Stimulated activated CD4-positive, alpha-beta T cell treated with anti-CD3 and anti-CD28 coated beads, Interleukin-4, amount 100 ng/mL, for 4 hours (primary cell): ENCODE results near the gene AIDA.
"Not testable (repeated sequence)": the region's sequence is repeated elsewhere in the genome, so short reads cannot be mapped to it uniquely, and the experiment has no call there.

Experiments used
- DNase-seq, 2 experiments: peaks; one replicate each; pipeline ENCODE4 v3.0.0-alpha.2; 2020

The AIDA gene

DNA sequence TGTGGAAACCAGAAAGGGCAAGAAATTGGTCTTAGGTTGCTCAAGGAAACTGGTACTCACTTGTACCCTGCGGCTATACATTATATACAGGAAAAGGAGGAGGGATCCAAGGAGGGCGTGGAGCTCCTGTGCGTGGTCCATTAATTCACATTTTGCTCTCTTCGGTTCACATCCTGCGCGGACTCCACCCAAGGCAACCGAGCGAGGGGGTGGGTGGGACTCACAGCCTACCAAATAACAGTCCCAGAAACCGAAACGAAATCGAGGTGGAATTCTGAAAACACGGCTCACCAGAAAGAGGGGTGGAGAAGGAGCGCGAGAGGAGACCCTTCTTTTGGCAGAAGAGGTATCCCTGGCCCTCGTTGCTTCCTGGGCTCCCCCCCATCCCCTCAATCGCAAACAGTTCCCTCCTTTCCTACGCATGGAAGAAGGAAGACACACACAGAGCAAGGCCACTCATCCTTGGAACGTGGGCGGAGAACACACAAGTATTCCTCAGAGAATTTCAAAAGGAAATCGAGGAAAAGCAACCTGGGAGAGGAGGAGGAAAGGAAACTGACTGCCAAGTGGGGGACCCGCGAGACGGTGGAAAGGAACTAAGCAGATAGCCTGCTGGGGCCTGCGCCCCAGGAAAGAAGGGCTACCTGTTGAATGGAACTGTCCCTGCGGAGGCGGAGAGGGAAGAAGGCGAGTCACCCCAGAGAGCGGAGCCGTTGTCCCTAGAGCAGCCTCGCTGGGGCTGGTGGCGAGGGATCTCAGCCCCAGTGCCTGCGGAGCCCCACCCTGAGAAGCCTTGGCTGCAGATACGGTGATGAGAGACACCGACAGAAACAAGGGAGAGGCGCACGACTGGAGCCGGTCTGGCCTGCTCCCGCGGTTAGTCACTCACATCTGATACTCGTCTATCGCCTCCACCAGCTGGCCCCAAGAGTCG, 705 bp downstream of the AIDA start:
- DNase-seq = peak; percentile 44 to 65

DNA sequence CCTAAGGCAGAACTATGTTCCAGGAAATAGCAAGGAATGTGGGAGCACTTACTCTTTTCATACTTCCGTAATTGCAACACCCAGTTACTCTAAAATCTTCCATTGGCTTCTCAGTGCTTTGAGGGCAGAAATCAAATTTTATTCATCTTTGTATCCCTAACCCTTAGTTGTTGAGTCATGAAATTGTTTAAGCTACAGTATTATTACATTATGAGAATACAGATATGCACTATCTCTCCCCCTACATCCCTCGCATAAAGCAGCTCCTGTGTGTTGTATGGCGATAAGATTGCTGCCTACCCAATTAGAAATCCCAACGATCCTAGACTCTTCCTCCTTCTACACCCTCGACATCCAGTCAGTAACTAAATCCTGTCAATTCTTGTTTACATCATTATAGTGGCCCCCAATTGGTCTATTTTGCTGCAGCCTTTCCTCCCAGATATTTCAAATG, 2.6 kb downstream of the AIDA start:
- DNase-seq = no peak

DNA sequence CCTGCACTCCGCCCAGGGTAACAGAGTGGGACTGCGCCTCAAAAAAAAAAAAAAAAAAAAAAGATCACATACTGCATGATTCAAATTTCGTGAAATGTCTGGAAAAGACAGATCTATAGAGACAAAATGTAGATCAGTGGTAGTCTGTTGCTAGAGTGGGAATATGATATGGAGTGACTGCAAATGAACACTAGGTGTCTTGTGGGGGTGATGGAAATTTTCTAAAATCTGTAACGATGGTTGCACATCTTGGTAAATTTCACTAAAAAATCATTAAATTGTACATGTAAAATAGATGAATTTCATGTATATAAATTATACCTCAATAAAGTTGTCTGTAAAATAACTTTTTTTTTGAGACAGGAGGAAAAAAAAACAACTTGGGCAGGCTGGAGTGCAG, 5.5 kb downstream of the AIDA start:
- no peak for DNase-seq

DNA sequence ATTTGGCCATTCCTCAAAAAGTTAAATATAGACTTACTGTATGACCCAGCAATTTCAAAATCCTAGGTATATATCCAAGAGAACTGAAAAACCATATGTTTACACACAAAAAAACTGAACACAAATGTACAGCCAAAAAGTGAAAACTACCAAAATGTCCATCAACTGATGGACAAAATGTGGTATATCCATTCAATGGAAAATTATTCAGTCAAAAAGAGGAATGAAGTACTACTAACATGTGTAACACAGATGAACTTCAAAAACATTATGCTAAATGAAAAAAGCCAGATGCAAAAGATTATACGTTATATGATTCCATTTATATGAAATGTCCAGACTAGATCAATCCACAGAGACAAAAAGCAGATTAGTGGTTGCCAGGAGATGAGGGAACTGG, 8.0 kb downstream of the AIDA start:
- no peak for DNase-seq

DNA sequence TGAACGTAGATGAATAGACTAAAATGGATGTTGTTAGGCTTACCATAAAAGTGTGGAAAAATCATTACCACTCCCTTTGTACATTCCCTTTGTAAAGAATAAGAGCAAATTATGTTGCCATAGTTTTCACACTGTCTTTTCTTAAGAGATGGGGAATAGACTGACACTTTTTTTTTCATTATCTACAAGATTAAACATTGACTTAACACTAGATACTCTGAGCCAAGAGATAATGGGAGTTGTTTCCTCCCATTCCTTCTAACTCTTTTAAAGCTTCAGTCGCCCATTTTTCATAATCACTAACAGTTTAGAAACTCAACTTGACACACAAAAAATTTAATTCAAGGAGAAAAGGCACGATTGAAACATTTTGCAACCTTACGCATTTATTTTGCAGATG, 10.1 kb downstream of the AIDA start:
- DNase-seq = no peak

DNA sequence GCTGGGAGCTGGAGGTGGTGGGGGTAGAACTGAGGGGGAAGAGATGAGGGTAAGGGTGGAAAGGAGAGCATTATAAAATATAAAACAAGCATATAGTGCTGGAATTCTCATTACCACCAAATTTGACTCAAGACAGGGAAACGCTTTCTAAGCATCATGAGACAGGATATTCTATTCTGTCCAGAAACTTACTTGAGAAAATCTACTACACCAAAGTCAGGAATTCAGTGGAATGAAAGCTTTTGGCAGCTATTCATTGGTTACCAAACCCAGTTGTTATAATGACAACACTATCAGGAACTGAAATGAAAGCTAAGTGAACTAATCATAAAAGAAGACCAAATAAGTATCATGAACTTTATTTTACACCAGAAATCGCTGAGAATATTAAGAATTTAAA, 14.5 kb downstream of the AIDA start:
- DNase-seq = no peak

DNA sequence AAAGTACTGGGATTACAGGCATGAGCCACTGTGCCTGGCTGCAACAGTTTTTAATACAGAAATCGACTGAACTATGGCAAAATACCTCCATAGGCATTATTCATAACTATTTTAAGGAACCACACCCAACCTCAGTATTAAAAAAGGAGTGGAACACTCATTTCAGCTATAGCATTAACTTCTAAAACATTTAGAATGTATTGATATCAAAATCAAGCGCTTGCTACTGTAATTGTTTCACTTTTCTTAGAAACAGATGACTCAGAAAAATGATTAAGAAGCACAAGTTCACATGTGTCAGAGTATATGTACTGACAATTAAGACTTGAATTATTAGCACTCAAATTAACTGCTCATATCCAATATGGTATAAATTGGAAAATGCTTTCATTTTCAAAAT, 15.1 kb downstream of the AIDA start:
- DNase-seq = no peak

DNA sequence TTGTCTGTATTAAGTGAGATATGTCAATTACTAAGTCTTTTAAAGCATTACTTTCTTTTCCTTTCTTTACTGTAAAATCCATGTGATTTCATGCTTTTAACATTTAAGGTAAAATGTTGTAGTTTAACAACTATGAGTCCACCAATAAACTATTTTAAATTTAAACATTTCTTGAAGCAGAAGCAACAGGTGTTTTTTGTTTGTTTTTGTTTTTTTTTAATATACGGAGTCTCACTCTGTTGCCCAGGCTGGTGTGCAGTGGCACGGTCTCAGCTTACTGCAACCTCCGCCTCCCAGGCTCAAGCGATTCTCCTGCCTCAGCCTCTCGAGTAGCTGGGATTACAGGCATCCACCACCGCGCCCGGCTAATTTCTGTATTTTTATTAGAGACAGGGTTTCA, 15.6 kb downstream of the AIDA start:
- DNase-seq = no peak

DNA sequence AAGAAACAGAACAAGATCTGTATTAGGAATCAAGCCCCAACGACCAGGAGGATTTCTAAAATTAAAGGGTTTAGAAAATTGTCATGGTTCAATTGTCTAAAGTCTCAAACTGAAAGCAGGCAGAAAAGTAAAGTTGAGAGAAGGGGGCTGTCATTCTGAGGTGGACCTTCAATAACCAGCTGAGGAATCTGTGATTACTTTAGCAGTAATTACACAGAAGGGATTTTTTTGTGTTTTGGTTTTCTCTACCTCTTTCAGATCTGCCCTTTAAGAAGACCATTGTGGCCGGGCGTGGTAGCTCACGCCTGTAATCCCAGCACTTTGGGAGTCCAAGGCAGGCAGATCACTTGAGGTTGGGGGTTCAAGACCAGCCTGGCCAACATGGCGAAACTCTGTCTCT, 17.4 kb downstream of the AIDA start:
- DNase-seq = no peak

DNA sequence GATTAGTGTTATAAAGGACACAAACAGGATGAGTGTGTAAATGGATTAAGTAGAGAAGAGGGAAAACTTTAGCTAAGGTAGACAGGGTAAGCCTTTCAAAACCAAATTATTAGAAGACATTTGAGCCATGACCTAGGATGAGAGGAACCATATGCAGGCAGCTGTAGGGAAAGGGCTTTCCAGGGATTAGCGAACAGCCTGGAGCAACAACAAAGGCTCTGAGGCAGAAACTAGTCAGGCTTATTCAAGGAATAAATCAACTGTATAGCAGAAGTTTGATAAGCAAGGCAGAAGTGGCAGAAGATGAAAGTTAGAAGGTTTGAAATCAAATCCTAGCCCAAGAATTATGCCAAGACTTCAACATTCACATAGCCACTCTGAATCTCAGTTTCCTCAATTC, 21.3 kb downstream of the AIDA start:
- DNase-seq = no peak

DNA sequence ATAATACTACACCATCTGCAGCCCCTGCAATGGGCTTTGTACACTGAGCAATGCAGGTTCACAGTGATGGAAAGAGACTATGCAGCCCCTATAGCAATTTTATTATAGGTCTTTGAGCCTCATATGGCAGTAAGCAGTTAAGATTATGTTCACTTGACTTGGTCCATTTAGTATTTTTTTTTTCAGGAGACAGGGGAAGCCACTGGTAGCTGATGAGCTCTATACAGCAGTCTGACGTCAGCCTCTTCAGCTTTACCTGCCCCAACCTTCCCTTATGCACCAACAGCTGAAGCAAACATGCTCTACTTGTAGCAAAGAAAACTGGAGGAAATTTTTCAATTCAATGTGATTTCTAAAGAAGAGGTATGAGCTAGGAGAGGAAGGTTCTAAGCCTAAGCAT, 32.2 kb downstream of the AIDA start:
- no peak for DNase-seq

DNA sequence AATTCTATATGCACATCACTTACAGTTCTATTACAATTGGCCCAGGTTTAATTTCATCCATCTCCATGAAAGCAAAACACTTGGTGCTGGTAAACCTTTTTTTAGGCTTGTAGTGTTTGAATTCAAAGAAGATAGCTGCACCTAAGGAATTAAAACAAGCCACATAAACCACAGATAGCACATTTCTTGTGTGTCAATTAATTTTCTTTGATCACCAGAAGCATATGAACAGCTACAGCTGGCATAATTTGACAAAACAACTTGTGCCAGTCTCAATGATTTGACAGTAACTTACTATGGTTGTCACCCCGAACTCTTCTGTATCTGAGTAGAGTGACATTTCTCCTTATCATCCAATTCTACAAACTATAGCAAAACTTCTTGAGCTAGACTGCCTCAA, 42.2 kb downstream of the AIDA start:
- no peak for DNase-seq

DNA sequence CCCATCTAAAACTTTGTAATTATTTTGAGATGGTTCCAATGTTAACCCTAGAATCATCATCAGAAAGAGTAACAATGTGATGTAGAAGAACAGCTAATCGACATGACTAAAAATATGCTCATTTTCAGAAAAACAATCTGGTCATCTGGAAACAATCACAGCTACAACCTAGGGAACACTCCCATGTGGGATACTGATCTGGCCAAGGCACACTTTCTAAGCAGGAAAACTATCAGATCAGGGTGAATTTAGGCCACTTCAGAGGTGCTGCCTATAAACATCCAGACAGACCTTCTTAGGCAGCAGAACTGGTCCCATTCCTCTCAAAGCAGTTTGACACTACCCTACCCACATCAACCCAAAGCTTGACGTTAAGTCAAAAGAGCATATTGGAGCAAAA, 43.2 kb downstream of the AIDA start:
- not testable (repeated sequence) for DNase-seq

DNA sequence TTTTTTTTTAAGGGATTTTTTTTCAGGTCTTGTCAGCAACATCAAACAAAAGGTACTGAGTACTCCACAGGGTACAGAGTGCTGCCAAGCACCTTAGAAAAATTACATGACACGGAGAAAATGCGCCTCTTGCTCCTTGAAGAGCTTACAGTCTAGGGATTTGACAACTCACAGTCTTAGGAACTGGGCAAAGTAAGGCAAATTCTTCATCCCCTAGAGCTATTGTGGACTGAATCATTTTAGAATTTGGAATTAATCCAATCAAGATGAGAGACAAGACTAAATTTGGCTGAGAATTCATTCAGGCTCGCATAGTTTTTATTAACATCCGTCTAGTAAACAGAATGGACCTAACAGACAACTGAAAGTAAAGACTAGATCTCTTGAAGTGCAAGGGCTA, 44.1 kb downstream of the AIDA start:
- not testable (repeated sequence) for DNase-seq

DNA sequence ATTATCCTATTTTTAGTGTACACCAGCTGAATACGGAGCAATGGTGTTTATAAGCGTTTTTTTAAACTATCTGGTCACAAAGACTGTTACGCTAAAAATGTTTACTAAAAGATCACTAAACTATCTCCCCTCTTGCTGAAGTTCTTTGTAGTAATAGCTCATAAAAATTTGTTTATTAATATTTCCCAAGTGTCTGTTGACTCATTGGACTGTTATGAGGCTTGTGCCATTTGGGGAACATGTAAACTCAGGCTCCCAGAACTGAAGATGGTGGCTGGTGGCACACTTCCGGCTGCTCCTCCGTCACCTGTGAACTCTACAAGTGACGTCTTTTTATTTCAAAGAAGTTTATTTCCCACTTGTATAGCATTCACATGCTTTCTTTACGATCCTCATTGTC, 46.3 kb downstream of the AIDA start:
- DNase-seq = no peak

DNA sequence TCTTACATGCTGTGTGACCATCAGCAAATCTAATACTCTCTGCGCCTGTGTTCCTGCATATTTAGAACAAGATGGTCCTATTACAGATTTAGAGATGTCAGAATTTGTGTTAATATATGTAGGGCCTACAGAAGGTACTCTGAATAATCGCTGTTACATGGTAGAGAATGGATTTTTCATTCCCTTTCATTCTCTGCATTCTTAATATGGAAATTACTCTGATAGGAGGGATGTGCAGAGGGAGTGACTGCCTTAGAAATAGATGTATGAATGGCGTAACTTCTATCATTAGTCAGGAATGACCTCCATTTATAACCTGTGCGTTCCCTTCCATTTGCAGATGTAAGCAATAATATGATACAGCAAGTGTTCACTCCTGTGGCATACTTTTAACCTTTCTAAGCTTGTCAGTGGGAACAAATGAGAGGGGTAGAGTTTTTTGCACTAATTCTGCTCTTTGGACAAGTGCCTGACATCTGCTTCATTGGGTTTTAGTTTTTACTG, 48.8 kb downstream of the AIDA start:
- no peak for DNase-seq

DNA sequence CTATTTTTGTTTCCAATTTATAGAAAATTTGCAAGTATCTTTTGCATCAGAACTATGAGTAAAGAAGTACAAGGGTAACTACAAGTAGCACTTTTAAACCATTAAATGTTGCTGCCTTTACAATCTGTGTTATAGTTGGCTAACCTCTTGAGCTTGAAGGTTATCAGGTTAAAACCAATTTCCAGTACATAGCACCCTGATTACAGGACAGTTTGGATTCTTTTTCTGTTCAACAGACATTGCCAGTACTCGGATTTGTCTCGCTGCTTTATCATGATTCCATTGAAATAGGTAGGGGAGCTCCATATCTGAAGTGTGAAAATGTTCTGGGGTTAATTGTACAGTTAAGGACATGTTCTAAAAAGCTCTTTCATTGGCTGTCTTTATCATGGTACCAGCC, 54.4 kb downstream of the AIDA start:
- DNase-seq = no peak

DNA sequence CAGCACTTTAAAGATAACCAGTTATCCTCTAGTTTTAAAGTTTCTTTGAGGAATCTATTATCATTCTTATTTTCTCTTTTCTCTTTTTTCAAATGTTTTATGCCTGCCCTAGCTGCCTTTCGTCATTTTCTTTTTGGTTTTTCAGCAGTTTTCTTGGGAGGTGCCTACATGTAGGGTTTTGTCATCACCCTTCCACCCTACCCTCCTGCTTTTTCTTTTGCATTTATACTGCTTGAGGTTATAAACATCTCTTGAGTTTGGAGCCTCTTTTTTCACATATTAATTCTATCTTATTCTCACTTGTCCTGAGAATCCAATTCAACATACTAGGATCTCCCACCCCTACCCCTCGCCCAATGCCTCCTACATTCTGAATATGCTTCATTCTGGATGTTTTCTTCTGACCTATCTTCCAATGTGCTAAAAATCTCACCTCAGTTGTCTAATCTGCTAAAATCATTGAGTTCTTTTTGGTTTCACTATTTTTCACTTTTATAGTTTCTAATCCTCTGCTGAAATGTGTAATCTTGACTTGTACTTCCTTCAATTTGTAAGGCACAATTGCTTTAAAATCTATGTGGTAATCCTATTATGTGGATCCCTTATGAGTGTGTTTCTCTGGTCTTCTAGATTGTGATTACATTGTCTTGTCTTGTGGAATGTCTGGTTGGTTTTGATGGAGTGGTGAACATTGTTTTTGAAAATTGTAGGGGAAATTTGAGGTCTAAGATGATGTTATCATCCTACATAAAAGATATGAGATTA, 55.7 kb downstream of the AIDA start:
- DNase-seq = no peak

DNA sequence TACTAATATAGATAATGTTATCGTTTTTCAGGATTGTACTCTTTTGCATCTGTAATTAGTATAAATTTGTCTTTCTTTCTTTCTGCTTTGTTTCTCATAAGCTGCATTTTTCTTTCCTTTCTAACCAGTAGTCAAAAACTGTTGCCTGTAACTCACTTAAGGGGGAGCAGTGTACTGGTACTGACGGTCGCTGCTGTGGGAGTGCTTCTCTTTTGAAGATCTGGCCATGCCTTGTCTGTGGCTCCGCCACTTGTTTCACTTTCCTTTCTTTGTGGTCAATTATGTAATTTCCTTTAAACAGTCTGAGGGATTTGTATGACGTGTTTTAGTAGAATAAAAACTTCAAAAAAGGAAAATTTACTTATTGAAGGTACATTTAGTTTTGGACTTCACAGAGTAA, 57.4 kb downstream of the AIDA start:
- DNase-seq = peak; percentile 23 to 82

DNA sequence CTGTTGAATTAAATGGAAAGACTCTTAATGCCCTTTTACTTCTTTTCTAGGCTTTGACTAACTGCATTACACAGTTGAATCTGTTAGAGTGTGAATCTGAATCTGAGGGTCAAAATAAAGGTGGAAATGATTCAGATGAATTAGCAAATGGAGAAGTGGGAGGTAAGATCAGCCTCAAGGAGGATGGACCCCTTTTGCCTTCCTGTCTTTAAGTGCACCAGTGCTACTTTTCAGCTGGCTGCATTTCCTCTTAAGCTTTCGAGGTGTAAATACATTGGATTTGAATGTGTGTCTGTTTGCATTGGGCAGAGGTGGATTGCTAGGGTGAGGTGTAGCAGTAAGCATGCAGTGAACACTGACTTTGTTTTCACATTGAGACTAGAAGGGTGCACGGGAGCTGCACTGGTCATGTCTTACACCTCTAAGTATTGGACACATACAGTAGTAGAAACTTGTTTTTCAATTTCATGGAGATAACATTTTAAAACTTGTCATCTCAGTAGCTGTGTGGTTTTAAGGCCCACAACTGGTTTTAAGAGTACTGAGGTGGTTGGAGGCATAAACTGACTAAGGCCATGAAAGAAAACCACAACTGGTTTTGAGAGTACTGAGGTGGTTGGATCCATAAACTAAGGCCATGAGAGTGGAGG, 59.0 kb downstream of the AIDA start:
- DNase-seq = no peak

DNA sequence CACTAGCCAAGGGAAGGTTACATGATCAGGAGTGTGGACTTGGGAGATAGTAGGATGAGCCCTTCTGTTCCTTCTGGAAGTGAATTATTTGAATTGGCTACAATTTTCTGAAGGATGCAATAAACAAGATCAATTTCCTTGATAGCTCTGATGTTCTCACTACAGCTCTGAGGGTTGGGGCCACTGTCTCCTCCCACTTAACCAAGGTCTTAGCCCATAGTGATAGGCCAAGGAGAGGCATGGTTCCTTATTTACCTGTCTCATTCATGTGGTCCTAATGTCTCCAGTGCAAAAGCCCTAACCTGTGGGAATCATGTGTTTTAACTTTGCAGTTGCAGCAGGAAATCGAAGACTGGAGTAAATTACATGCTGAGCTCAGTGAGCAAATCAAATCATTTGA, 59.6 kb downstream of the AIDA start:
- DNase-seq = no peak

DNA sequence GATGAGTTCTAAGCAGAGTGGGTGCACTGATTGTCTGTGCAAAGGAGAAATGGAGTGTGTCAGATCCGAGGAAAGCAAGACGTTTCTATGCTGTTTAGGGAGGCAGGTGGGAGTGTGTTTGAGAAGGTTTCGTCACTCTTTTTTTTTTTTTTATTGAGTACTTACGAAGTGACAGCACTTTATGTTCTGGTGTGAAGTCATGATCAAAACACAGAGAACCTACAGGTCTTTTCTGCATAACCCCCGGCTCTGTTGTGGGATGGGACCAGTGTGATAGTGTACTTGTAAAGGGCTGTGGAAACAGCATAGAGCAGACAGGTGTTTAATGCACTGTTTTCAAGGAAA, 67.7 kb downstream of the AIDA start:
- DNase-seq = no peak

DNA sequence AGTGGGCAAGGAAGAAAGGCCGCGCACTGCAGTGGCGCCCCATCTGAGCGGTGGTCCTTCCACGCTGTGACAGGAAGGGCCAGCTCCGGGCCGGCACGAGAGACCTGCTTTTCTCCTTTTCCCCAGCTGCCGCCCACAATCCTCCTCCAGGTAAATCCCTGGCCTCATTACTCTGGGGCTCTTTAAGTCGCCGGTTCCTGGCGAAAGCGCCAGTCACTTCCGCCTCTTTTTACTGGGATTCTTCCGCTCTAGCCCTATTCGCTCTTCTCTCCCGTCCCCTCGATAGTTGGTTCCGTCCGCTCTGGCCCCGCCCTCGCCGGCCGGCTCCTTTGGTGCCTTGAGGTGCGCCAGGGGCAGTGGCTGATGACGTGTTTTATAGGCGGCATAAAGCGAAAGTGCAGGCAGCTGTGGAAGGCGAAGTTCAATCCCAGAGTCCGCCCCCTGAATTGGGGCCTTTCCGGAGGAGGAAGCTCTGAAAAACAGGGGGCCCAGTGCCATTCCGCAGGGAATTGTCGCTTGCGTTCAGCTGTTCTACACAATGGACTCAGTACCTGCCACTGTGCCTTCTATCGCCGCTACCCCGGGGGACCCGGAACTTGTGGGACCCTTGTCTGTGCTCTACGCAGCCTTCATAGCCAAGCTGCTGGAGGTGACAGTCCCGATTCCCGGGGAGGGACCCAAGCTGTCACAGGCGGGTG, 68.2 kb downstream of the AIDA start:
- DNase-seq = peak; percentile 94 to 97
